Left cardiac atrium (tissue), 4 donors: Measurements from ENCODE around the gene IL1RL1. TPM values are rescaled to one million over a fixed set of nuclear protein-coding genes. Genes with fewer than 3 reads are reported as not detected.

Experiments used
- ATAC-seq, 2 donors: fragments of 200-7000 bp; cut with Tn5 transposase; one replicate each; pipeline ENCODE4 v1.9.1; 2020; ENCODE audit warnings: mild to moderate bottlenecking in 2 of 2, moderate library complexity in 2 of 2
- DNase-seq: peaks from one replicate; pipeline ENCODE4 v3.0.0-alpha.2; 2020
- intact Hi-C, 2 donors: fragments of 100-400 bp; cut with DNase I; formaldehyde crosslinking; loops; one replicate each; pipeline versions ENCODE4 v1.14.1 to v1.15.1; 2022 to 2023
- total RNA-seq, 2 donors: library from RNA; stranded (reverse); fragmentation: NEBNext Ultra II Directional; extraction: Animal tissue kit (Norgen Biotek cat#: 25700); gene quantifications; one replicate each; pipeline ENCODE4 v1.2.1, GENCODE V29; 2021
- donor health status: DM: no; HTN: yes; CAD: no.
- donor health status: DM: no; HTN: yes; CAD: no; lungs with severe emphysema.
- donor health status: DM: yes; HTN: yes; CAD: no.
- donor health status: Dilated cardiomyopathy.

Gene IL1RL1
- total RNA-seq, 2 donors from 2014 or later, result 1.8 to 54.0 TPM

- ATAC-seq (no peak), DNase-seq (no peak)
- intact Hi-C loops, result no loop called here
Observed at GRCh38 chr2:102397209-102397608, 85.8 kb downstream of the IL1RL1 start.

DNA sequence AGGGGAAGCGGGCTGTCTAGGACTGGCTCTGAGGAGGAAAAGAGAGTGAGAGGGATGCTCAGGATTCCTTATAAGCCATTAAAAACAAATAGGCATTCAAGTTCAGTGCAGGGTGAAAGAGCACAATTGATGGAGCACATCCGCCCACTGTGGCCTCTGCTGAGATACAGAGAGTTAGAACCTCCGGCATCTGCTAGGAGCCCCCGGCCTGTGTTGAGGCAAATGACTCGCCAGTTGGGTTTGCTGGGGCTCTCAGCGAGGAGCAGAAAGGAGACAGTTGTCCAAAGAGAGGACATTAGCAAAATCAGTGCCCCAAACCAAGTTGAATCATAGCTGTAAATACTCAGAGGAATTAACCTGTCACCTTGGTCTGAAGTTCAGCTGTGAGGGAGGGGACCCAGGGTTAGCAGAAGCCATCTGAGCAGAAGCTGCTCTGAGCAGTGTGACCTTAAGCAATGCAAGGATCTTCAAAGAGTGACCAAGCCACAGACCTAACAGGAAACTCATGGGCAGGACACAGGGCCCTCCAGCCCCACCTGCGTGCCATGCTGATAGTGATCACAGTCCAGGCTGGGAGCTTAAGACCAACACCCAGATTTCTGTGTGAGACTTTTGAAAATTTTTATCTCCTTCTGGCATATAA, 88.3 kb downstream of the IL1RL1 start:
- DNase-seq, result no peak
- no peak for ATAC-seq
- intact Hi-C loops, result no loop called here

DNA sequence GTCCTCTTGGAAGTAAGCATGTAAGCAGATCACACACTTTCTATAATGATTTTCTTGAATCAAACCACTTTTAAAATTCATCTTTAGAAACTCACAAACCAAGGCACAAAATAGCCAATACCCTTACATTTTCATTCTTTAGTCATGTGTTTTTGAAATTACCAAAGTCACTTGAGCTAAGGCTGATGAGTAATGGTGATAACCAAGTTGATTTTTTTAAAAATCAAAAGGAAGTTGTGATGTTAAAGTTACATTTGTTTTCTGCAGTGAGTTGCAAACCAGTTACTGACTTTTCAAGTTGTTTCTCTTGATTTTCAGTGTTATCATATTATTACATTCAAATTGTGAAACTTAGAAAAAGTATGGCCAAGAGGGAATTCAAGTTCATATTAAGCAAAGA, 90.1 kb downstream of the IL1RL1 start:
- DNase-seq, result no peak

More for the DNA sequence above, 90.1 kb downstream of the IL1RL1 start:
- intact Hi-C loops, result no loop called here
- ATAC-seq, result no peak

Other genes with a start within 250 kb of the IL1RL1 start
- gene IL1R1, start 168.8 kb upstream of the IL1RL1 start, total RNA-seq, result 100 to 1,000 TPM in 1 of 2 donors, 10 to 100 TPM in 1; 60.8 to 124 TPM
- 1 to 10 TPM in 1 of 2 donors, under 1 TPM in 1; 0.15 to 1.4 TPM for gene IL1RL2, start 124.5 kb upstream of the IL1RL1 start, total RNA-seq
- gene IL18R1, start 44.2 kb downstream of the IL1RL1 start, total RNA-seq, result 1 to 10 TPM; 1.2 to 5.5 TPM
- gene IL18RAP, start 111.6 kb downstream of the IL1RL1 start, total RNA-seq, result 1 to 10 TPM; 1.1 to 1.3 TPM
- not detected for gene SLC9A4, start 161.7 kb downstream of the IL1RL1 start, total RNA-seq